ENCODE measurements around the gene MSRB1. TPM values are rescaled to one million over a fixed set of nuclear protein-coding genes. Genes with fewer than 3 reads are reported as not detected.

MSRB1 gene
- total and polyA plus RNA-seq, 2 of the 13 experiments (the other 11 are each of a cell fraction or from before 2014, with no cell fraction given) = 32.1 to 75.4 TPM

DNA sequence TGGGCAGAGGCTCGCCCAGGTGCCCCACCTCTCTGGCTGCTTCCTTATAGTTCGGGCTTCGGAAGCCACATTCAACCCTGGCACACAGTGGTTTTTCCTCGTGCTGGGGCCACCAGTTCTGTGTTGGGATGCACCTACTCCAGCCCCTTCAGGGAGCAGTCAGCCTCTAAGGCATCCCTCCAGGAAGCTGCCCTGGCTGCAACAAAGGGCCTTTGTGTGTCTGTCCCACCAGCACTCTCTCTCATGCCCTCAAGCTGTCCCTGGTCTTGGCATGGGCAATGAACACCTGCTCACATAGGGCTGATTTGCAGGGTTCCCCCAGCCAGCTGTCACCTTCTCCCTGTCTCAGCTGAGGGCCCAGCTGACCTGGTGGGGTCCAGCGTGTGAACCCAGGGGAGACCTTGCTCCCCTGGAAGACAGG, 39.0 kb upstream of the MSRB1 start:
- H3K79me2 ChIP-seq (ENCODE audit: insufficient read depth, low read length) = peaks cover 13% of the 10 kb centered on the region
- H3K4me2 ChIP-seq (ENCODE audit: low read depth, low read length) = no peak overlapping the region
- peaks cover 15 to 22% of the 10 kb centered on the region in 2 experiments; a peak in 4 of 5 replicates for H3K36me3 ChIP-seq (replicated peaks in 1 of 2; ENCODE audit: control insufficient read depth in 1 of 2, insufficient read depth in 2 of 2, low read length in 2 of 2)
- H3K9ac ChIP-seq (ENCODE audit: insufficient read depth, low read depth, low read length) = 0 out of 2 replicates have a peak overlapping the region, but pooled peaks have one; percentile 4
- H3K27me3 ChIP-seq (ENCODE audit: control insufficient read depth in 1 of 2, insufficient read depth in 2 of 2, low read length in 2 of 2) = no peaks in the 10 kb centered on the region
- intact Hi-C loops (cut with micrococcal nuclease; ENCODE audit: unreplicated experiment) (no loop called here), in situ Hi-C loops (cut with HindIII; ENCODE audit: extremely low pct_ligation_motif_present, low pct_unique_long_range_greater_than_20kb) (no loop called here)
- no TSS peak for BruUV-seq (replicated peaks)
- no peaks in the 10 kb centered on the region for H4K20me1 ChIP-seq (ENCODE audit: insufficient read depth, low read length)
- FAIRE-seq (no peak), DNase-seq (ENCODE audit: low spot score) (peak; percentile 41), ATAC-seq (peak; percentile 3; the same call in 1 of the 3 replicates)
- ChIA-PET CTCF (ENCODE audit: low intra/inter-chr PET ratio, low total read pairs) (no interaction called here), POLR2A (interaction anchor here (1.0 to 6.8 kb wide), 4 partner anchors 12 to 42 kb away, joined by 3 to 62 read pairs (median 4); partner anchors contain the start of gene RPS2)
- peaks cover 43% of the 10 kb centered on the region for H3K4me1 ChIP-seq (ENCODE audit: insufficient read depth, low read length)
- no peak overlapping the region for H3K27ac ChIP-seq (ENCODE audit: extremely low read length, insufficient read depth, low read length)
- no peak overlapping the region for H3K4me3 ChIP-seq (replicated peaks in 1 of 3; ENCODE audit: insufficient read depth in 1 of 3, low read depth in 2 of 3, low read length in 3 of 3)
- no CpG with 5 or more reads among the region's 5 CpGs for WGBS (ENCODE audit: low lambda C conversion rate)
- no peaks in the 10 kb centered on the region for H3K9me3 ChIP-seq (ENCODE audit: low read length)
- H2AFZ ChIP-seq (ENCODE audit: low read length) = no peak overlapping the region
- 0 out of 2 replicates have a peak, but pooled peaks have one; percentile 42 for TF ChIP-seq DZIP1 (CRISPR knock-in tag; IDR thresholded peaks at IDR 0.05)
- TF ChIP-seq SNRNP70 (IDR thresholded peaks at IDR 0.05; ENCODE audit: low read depth, low read length) = no peak
- no peak for TF ChIP-seq EEA1 (CRISPR knock-in tag; IDR thresholded peaks at IDR 0.05; ENCODE audit: borderline replicate concordance)
- TF ChIP-seq ZNF282 (IDR thresholded peaks at IDR 0.05; ENCODE audit: partially characterized antibody) = no peak
- TF ChIP-seq ZSCAN22 (CRISPR knock-in tag; IDR thresholded peaks at IDR 0.05) = no peak
- TF ChIP-seq AKAP8 (CRISPR knock-in tag; IDR thresholded peaks at IDR 0.05) = peak; percentile 34; the same call in 1 of the 2 replicates
- TF ChIP-seq HNF1B (CRISPR knock-in tag; IDR thresholded peaks at IDR 0.05) = no peak
- TF ChIP-seq POLR2A (IDR thresholded peaks at IDR 0.05; ENCODE audit: insufficient read depth in 1 of 2, low read depth in 2 of 2, low read length in 2 of 2) = peak; percentile 23 to 33; a peak in 2 of 4 replicates
- TF ChIP-seq HHEX (CRISPR knock-in tag; IDR thresholded peaks at IDR 0.05) = no peak
- no peak for TF ChIP-seq ZNF740 (CRISPR knock-in tag; IDR thresholded peaks at IDR 0.05)
- TF ChIP-seq IRX3 (CRISPR knock-in tag; IDR thresholded peaks at IDR 0.05; ENCODE audit: borderline replicate concordance, low read depth) = no peak
- no peak for TF ChIP-seq ZNF766 (CRISPR knock-in tag; IDR thresholded peaks at IDR 0.05; ENCODE audit: borderline replicate concordance)
- no peak for TF ChIP-seq TEAD2 (CRISPR knock-in tag; IDR thresholded peaks at IDR 0.05)
- TF ChIP-seq, protein P1, sequence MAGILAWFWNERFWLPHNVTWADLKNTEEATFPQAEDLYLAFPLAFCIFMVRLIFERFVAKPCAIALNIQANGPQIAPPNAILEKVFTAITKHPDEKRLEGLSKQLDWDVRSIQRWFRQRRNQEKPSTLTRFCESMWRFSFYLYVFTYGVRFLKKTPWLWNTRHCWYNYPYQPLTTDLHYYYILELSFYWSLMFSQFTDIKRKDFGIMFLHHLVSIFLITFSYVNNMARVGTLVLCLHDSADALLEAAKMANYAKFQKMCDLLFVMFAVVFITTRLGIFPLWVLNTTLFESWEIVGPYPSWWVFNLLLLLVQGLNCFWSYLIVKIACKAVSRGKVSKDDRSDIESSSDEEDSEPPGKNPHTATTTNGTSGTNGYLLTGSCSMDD (CRISPR knock-in tag; IDR thresholded peaks at IDR 0.05) = no peak
- no peak for TF ChIP-seq ZNF496 (CRISPR knock-in tag; IDR thresholded peaks at IDR 0.05; ENCODE audit: insufficient replicate concordance)
- TF ChIP-seq THYN1 (CRISPR knock-in tag; IDR thresholded peaks at IDR 0.05; ENCODE audit: borderline replicate concordance, low read depth) = no peak

Data from HepG2 (cell line).